Lower leg skin (tissue), 3 donors: ENCODE data around the gene UGT1A1.

Source experiments
- CTCF ChIP-seq, 3 donors: fragments of 450-650 bp; IDR thresholded peaks; one replicate each; pipeline ENCODE4 v1.5.1; 2016; ENCODE audit warnings: antibody characterized with exemption in 3 of 3, mild to moderate bottlenecking in 3 of 3, moderate library complexity in 2 of 3
- POLR2A ChIP-seq, 2 donors: fragments of 450-650 bp; IDR thresholded peaks; one replicate each; pipeline ENCODE4 v1.6.1; 2016 to 2017; ENCODE audit warnings: antibody characterized with exemption in 2 of 2, mild to moderate bottlenecking in 1 of 2, moderate library complexity in 1 of 2

- TF ChIP-seq POLR2A (IDR thresholded peaks at IDR 0.05), result no peak
- no peak for TF ChIP-seq CTCF (IDR thresholded peaks at IDR 0.05)
These were observed 46.8 kb upstream of the UGT1A1 start for GRCh38 chr2:233713262-233713615.
